HUES48 (cell line): Measurements from ENCODE around the gene DRC3.
"Not testable (repeated sequence)": the region's sequence is repeated elsewhere in the genome, so short reads cannot be mapped to it uniquely, and the experiment has no call there.

Source experiments
- H3K27ac ChIP-seq: one replicate; pipeline ENCODE4 v1.7.0; 2013; ENCODE audit warnings: low read depth, low read length, inconsistent platforms
- H3K27me3 ChIP-seq: 2 replicates; pipeline ENCODE4 v1.6.1; 2013; ENCODE audit warnings: mild to moderate bottlenecking, low read length; ENCODE audit not compliant: control insufficient read depth, insufficient read depth
- H3K36me3 ChIP-seq: 2 replicates; pipeline ENCODE4 v1.6.1; 2013; ENCODE audit warnings: low read length; ENCODE audit not compliant: control insufficient read depth, insufficient read depth
- H3K4me1 ChIP-seq: 2 replicates; pipeline ENCODE4 v1.6.1; 2013; ENCODE audit warnings: mild to moderate bottlenecking, low read length; ENCODE audit not compliant: control insufficient read depth, insufficient read depth
- H3K4me3 ChIP-seq: 2 replicates; pipeline ENCODE4 v1.5.1; 2013; ENCODE audit warnings: mild to moderate bottlenecking, low read depth, low read length
- H3K9ac ChIP-seq: 2 replicates; pipeline ENCODE4 v1.6.1; 2013; ENCODE audit warnings: mild to moderate bottlenecking, low read depth, low read length, moderate library complexity
- H3K9me3 ChIP-seq: 2 replicates; pipeline ENCODE4 v1.6.1; 2013; ENCODE audit warnings: low read length; ENCODE audit not compliant: control insufficient read depth, insufficient read depth

Gene DRC3

DNA sequence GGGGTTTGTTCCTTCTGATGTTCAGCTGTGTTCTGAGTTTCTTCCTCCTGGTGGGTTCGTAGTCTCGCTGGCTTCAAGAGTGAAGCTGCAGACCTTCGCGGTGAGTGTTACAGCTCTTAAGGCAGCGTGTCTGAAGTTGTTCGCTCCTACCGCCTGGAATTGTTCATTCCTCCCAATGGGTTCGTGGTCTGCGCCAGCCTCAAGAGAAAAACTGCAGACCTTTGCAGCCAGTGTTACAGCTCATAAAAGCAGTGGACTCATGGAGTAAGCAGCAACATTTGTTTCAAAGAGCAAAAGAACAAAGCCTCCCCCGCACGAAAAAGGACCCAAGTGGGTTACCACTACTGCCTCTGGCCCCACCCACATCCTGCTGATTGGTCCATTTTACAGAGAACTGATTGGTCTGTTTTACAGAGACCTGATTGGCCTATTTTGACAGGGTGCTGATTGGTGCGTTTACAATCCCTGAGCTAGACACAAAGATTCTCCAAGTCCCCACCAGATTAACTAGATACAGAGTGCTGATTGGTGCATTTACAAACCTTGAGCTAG is 16.8 kb upstream of the DRC3 start:
- H3K4me3 ChIP-seq, H3K9ac ChIP-seq, H3K27ac ChIP-seq, H3K27me3 ChIP-seq, H3K36me3 ChIP-seq, H3K9me3 ChIP-seq: not testable (repeated sequence)
- peaks cover 11% of the 10 kb centered on the region; the same call in 1 of the 2 replicates for H3K4me1 ChIP-seq

DNA sequence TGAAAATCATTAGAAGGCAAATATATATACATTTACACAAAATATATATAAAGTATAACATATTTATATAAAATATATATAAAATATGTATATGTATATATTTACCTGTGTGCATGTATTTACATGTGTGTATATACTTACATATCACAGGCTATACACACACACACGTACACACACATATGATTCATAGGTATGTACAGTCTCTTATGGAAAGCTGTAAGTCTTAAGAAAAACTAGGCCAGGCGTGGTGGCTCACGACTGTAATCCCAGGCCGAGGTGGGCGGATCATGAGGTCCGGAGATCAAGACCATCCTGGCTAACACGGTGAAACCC is 15.1 kb upstream of the DRC3 start:
- no peaks in the 10 kb centered on the region for H3K9me3 ChIP-seq
- H3K9ac ChIP-seq = no peak overlapping the region
- no peaks in the 10 kb centered on the region for H3K27me3 ChIP-seq
- no peak overlapping the region for H3K27ac ChIP-seq
- H3K4me1 ChIP-seq = peaks cover 10% of the 10 kb centered on the region; the same call in 1 of the 2 replicates
- H3K36me3 ChIP-seq = no peaks in the 10 kb centered on the region
- H3K4me3 ChIP-seq = no peak overlapping the region

DNA sequence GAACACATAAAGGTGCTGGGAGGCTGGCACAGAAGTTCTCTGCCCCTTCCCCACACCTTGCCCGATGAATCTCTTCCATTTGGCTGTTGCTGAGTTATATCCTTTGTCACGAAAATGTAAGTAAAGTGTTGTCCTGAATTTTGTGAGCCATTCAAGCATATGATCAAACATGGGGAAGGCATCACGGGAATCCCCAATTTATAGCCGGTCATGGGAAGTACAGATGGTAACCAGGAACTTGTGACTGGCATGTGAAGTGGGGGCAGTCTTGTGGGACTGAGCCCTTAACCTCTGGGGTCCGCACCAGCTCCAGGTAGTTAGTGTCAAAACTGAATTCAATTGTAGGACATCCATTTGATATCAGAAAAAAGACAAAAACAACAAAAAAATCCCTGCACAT is 13.7 kb upstream of the DRC3 start:
- Histone ChIP-seq H3K9ac (no peak overlapping the region), H3K4me3 (no peak overlapping the region), H3K36me3 (no peaks in the 10 kb centered on the region), H3K27ac (no peak overlapping the region), H3K27me3 (no peaks in the 10 kb centered on the region), H3K4me1 (peaks cover 10% of the 10 kb centered on the region; the same call in 1 of the 2 replicates), H3K9me3 (no peaks in the 10 kb centered on the region)

DNA sequence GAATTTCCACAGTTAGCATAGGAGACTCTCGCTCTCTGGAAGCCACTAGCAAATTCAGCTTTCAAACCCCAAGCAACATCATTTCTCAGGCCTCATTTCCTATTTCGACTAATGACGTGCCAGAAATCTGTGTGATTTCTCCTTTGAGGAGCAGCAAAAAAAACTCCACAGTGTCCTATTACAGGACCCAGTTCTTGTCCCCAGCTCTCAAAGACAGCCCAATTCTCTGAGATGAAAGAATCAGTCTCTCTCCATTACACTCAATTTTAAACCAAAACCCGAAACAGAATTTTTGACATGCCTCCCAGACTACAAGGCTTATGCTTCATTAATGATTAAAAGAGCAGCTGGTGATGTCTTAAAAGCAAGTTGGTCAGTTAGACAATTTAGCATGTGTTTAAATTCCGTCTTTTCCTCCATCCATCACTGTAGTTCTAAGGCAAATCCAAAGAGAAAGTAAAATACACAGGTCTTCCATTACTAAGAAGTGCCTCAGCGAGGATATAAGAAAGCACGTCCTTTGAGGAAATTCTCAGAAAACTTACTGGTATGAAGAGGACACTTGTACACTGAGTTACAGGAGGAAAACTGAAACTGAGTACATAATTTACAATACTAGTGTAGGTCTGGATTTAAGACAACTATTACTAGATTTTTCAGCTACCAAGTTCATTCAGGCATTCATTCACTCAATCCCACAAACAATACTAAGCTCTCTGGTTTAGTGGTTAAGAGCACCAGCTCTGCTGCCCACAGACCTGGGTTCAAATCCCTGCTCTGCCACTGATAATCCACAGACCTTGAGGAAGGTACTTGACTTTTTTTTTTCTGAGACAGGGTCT is 12.9 kb upstream of the DRC3 start:
- no peak overlapping the region for H3K9ac ChIP-seq
- no peaks in the 10 kb centered on the region for H3K9me3 ChIP-seq
- H3K27me3 ChIP-seq = no peaks in the 10 kb centered on the region
- no peak overlapping the region for H3K27ac ChIP-seq
- H3K4me3 ChIP-seq = no peak overlapping the region
- peaks cover 10% of the 10 kb centered on the region; the same call in 1 of the 2 replicates for H3K4me1 ChIP-seq
- no peaks in the 10 kb centered on the region for H3K36me3 ChIP-seq

DNA sequence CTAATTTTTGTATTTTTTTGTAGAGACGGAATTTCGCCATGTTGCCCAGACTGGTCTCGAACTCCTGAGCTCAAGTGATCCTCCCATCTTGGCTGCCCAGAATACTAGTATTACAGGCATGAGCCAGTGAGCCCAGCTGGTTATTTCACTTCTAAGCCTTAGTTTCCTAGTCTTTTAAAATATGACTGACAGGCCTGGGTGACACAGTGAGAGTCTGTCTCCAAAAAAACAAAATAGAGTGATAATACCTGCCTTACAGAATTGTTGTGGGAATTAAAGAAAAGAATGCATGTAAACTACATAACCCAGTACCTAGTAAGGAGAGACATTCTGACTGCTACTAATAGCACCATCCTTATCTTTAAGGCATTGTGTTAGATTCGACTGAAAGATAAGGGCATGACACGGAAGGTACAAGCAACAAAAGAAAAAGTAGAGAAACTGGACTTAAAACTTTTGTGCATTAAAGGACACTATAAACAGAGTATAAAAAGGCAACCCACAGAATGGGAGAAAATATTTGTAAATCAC is 12.1 kb upstream of the DRC3 start:
- Histone ChIP-seq H3K9ac (no peak overlapping the region), H3K27me3 (no peaks in the 10 kb centered on the region), H3K36me3 (no peaks in the 10 kb centered on the region), H3K27ac (no peak overlapping the region), H3K4me1 (peaks cover 10% of the 10 kb centered on the region; the same call in 1 of the 2 replicates), H3K9me3 (no peaks in the 10 kb centered on the region), H3K4me3 (no peak overlapping the region)

DNA sequence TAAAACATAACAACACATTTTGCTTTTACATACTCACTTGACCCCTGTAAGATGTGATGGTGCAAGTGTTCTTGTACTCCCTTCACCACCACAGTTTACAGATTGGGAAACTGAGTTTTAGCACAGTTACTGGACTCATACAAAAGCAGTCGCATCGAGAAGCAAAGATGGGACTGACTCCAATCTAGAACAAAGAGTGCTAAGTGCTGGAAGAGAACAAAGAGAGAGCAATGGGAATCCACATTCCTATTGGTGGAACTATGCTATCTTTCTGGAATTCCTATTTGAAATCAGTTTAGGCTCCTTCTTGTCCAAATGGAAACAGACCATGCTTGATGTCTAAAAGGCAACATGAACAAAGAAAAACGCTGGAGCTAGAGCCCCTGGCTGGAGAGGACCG is 9.6 kb upstream of the DRC3 start:
- H3K9me3 ChIP-seq = no peaks in the 10 kb centered on the region
- H3K9ac ChIP-seq = no peak overlapping the region
- H3K4me3 ChIP-seq = no peak overlapping the region
- H3K27me3 ChIP-seq = no peaks in the 10 kb centered on the region
- H3K27ac ChIP-seq = no peak overlapping the region
- H3K36me3 ChIP-seq = no peaks in the 10 kb centered on the region
- H3K4me1 ChIP-seq = peaks cover 9% of the 10 kb centered on the region; the same call in 1 of the 2 replicates

DNA sequence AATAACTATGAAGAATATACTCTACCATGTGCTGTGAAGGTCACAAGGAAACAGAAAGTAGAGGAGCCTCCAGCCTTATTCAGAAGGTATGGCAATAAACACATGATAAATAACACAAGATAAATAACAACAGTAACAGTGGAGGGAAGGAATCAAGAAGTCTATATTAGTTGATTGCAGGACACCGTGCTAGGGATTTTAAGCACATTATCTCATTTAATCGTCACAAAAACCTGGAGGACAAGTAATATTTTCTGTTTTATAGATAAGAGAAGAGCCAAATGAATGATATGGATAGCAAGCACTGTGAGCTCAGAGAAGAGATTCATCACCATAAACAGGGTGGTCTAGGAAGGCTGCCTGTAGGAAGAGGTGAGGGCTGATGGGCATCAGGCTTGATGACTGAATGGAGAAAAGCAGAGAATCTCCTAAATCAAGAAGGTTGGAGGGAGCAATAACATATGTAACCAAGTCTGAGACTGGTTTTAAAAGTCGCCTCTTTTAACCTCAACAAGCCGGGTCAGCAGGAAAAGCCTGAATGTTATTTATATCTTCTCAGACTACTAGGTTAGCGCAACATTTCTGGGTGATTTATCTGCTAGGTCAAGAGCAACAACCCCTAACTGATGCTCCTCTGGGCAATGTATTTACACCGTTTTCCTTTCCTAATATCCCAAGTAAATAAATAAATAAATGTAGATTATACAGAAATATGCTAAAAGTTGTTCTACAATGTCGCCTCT is 8.8 kb upstream of the DRC3 start:
- H3K9ac ChIP-seq = no peak overlapping the region
- no peaks in the 10 kb centered on the region for H3K27me3 ChIP-seq
- H3K27ac ChIP-seq = no peak overlapping the region
- H3K4me3 ChIP-seq = no peak overlapping the region
- no peaks in the 10 kb centered on the region for H3K9me3 ChIP-seq
- H3K4me1 ChIP-seq = peaks cover 1% of the 10 kb centered on the region; the same call in 1 of the 2 replicates
- H3K36me3 ChIP-seq = no peaks in the 10 kb centered on the region

DNA sequence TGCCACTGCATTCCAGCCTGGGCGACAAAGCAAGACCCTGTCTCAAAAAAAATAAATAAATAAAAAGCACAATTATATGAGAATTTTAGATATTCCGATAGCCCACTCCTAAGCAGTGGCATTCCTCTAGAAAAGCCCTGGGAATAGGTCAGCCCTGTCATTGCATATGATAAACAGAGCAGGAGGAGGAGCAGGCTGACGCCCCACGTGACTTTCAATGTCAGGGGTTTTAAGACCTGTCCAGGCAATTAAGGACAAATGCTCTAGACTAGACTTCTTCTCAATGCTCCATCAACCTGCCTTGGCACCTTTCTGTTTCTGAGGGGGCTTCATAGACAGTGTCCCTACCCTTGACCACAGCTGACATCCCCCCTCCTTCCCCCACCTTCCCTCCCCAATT is 8.0 kb upstream of the DRC3 start:
- Histone ChIP-seq H3K4me1 (no peaks in the 10 kb centered on the region), H3K36me3 (no peaks in the 10 kb centered on the region), H3K4me3 (no peak overlapping the region), H3K27ac (no peak overlapping the region), H3K9me3 (no peaks in the 10 kb centered on the region), H3K9ac (no peak overlapping the region), H3K27me3 (no peaks in the 10 kb centered on the region)

DNA sequence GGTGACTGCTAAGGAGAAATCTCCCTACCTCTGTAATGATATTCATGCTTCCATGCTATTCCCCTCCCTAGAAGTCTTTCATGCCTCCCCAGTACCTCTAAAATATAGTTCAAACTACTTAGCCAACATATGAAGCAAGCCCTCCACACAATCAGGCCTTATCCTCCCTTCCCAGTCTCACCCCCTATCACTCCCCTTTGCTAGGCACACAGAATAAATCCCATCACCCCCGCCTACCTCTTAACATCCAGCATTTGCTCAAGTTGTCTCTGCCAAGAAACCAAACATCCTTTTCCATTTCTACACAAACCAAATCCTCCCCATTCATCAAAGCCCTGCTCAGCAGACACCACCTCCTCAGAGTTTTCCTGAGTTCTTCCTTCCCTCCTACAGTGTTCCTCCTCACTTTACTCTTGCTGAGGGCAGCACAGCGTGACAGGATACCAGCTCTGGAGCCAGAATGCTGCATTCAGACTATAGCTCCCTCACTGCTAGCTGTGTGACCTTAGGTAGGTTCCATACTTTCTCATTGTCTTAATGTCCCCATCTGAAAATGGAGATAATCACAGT is 7.4 kb upstream of the DRC3 start:
- Histone ChIP-seq H3K27ac (no peak overlapping the region), H3K9ac (no peak overlapping the region), H3K4me1 (no peaks in the 10 kb centered on the region)

DNA sequence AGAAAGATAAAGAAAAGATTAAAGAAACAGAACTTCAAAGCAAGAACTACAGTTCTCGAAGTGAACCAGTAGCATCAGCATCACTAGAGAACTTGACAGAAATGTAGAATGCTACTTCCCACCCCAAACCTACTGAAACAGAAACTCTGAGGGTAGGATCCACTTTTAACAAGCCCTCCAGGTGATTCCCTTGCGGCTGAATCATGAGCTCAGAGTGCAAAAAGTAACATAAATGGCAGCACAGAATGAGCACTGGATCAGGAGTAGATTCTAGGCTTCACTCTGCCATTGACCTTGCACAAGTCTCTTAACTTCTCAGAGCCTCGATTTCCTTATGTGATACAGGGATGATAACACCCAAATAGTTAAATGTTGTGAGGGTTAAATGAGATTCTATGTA is 6.3 kb upstream of the DRC3 start:
- Histone ChIP-seq H3K9me3 (no peaks in the 10 kb centered on the region), H3K9ac (no peak overlapping the region), H3K36me3 (no peaks in the 10 kb centered on the region), H3K4me1 (peaks cover under 1% of the 10 kb centered on the region; the same call in 1 of the 2 replicates), H3K27ac (no peak overlapping the region), H3K27me3 (no peaks in the 10 kb centered on the region), H3K4me3 (no peak overlapping the region)

More for the DNA sequence above, 7.4 kb upstream of the DRC3 start:
- Histone ChIP-seq H3K27me3 (no peaks in the 10 kb centered on the region), H3K9me3 (no peaks in the 10 kb centered on the region), H3K4me3 (no peak overlapping the region), H3K36me3 (no peaks in the 10 kb centered on the region)
